Loucy (cell line): ENCODE measurements around the gene MCC.

ENCODE experiments used
- H2AFZ ChIP-seq: fragments of 200-600 bp; sonication (generic); 2 replicates; pipeline ENCODE4 v1.6.0; 2016; ENCODE audit warnings: antibody characterized with exemption, mild to moderate bottlenecking, low read length, moderate library complexity
- H3F3A ChIP-seq: fragments of 200-600 bp; 2 replicates; pipeline ENCODE4 v1.6.0; 2016; ENCODE audit warnings: antibody characterized with exemption, low read depth, mild to moderate bottlenecking
- H3K27me3 ChIP-seq: fragments of 200-600 bp; sonication (generic); 2 replicates; pipeline ENCODE4 v1.6.1; 2014; ENCODE audit warnings: low read length, mild to moderate bottlenecking; ENCODE audit not compliant: insufficient read depth, poor library complexity, severe bottlenecking
- H3K36me3 ChIP-seq: fragments of 200-600 bp; sonication (generic); 2 replicates; pipeline ENCODE4 v1.6.1; 2016; ENCODE audit warnings: low read length; ENCODE audit not compliant: insufficient read depth
- H3K4me1 ChIP-seq: fragments of 200-600 bp; sonication (generic); 2 replicates; pipeline ENCODE4 v1.5.1; 2014; ENCODE audit warnings: low read length, mild to moderate bottlenecking; ENCODE audit not compliant: insufficient read depth, poor library complexity, severe bottlenecking
- H3K4me2 ChIP-seq: fragments of 200-600 bp; sonication (generic); 2 replicates; pipeline ENCODE4 v1.6.0; 2014; ENCODE audit warnings: antibody characterized with exemption, low read length, low read depth, mild to moderate bottlenecking; ENCODE audit not compliant: poor library complexity, severe bottlenecking
- H3K4me3 ChIP-seq: fragments of 200-600 bp; sonication (generic); 2 replicates; pipeline ENCODE4 v1.5.1; 2014; ENCODE audit warnings: low read length, mild to moderate bottlenecking, mixed read lengths; ENCODE audit not compliant: poor library complexity, severe bottlenecking
- H3K79me2 ChIP-seq: fragments of 200-600 bp; sonication (generic); 2 replicates; pipeline ENCODE4 v1.6.1; 2014; ENCODE audit warnings: low read length; ENCODE audit not compliant: insufficient read depth
- H3K9ac ChIP-seq: fragments of 200-600 bp; sonication (generic); 2 replicates; pipeline ENCODE4 v1.6.0; 2014; ENCODE audit warnings: mild to moderate bottlenecking, low read depth, low read length, moderate library complexity; ENCODE audit not compliant: poor library complexity, severe bottlenecking
- H3K9me2 ChIP-seq: fragments of 200-600 bp; sonication (generic); replicated peaks from 2 replicates; pipeline ENCODE4 v1.6.1; 2016; ENCODE audit warnings: low read depth, low read length, mixed read lengths
- H3K9me3 ChIP-seq: fragments of 200-600 bp; sonication (generic); 2 replicates; pipeline ENCODE4 v1.6.1; 2014; ENCODE audit warnings: mild to moderate bottlenecking, antibody characterized with exemption, low read length, low read depth; ENCODE audit not compliant: insufficient read depth
- H4K20me1 ChIP-seq: fragments of 200-600 bp; sonication (generic); 2 replicates; pipeline ENCODE4 v1.6.0; 2014; ENCODE audit warnings: antibody characterized with exemption, low read length, mild to moderate bottlenecking; ENCODE audit not compliant: insufficient read depth, poor library complexity, severe bottlenecking
- CTCF ChIP-seq: fragments of 200-600 bp; sonication (generic); conservative IDR thresholded peaks from 2 replicates; pipeline ENCODE4 v1.5.1; 2014; ENCODE audit warnings: mild to moderate bottlenecking, antibody characterized with exemption, low read length
- EZH2phosphoT487 ChIP-seq: fragments of 200-600 bp; IDR thresholded peaks from 2 replicates; pipeline ENCODE4 v1.6.1; 2018; ENCODE audit warnings: antibody characterized with exemption, mild to moderate bottlenecking, moderate library complexity, borderline replicate concordance

MCC gene

GRCh38 chr5:113123618-113124017, 364.6 kb downstream of the MCC start:
- Histone ChIP-seq H3K36me3 (no peaks in the 10 kb centered on the region), H3K79me2 (no peaks in the 10 kb centered on the region), H3K4me3 (no peak overlapping the region), H3K9ac (no peak overlapping the region), H3K9me2 (no peaks in the 10 kb centered on the region), H3K4me1 (no peaks in the 10 kb centered on the region), H4K20me1 (no peaks in the 10 kb centered on the region), H2AFZ (no peak overlapping the region), H3K4me2 (no peak overlapping the region), H3K9me3 (no peaks in the 10 kb centered on the region), H3F3A (no peaks in the 10 kb centered on the region), H3K27me3 (no peaks in the 10 kb centered on the region)
- TF ChIP-seq CTCF (peak; percentile 49), EZH2phosphoT487 (no peak)

- no peaks in the 10 kb centered on the region; the same call in 1 of the 2 replicates for H3K36me3 ChIP-seq
- no peaks in the 10 kb centered on the region for H3K27me3 ChIP-seq
- H2AFZ ChIP-seq, result no peak overlapping the region
- no peaks in the 10 kb centered on the region for H3K9me2 ChIP-seq
- no peak overlapping the region for H3K4me2 ChIP-seq
- no peaks in the 10 kb centered on the region for H3K79me2 ChIP-seq
- H3F3A ChIP-seq, result no peaks in the 10 kb centered on the region
- H3K9me3 ChIP-seq, result no peaks in the 10 kb centered on the region
- no peaks in the 10 kb centered on the region for H3K4me1 ChIP-seq
- TF ChIP-seq CTCF (no peak), EZH2phosphoT487 (no peak)
- H3K4me3 ChIP-seq, result no peak overlapping the region
- no peak overlapping the region for H3K9ac ChIP-seq
- no peaks in the 10 kb centered on the region for H4K20me1 ChIP-seq
Measured at GRCh38 chr5:113122053-113122452, 366.2 kb downstream of the MCC start.

GRCh38 chr5:113119246-113119924, 368.9 kb downstream of the MCC start:
- H3K36me3 ChIP-seq, result no peaks in the 10 kb centered on the region; the same call in 1 of the 2 replicates
- H3K79me2 ChIP-seq, result no peaks in the 10 kb centered on the region
- H3F3A ChIP-seq, result no peaks in the 10 kb centered on the region
- no peaks in the 10 kb centered on the region for H3K27me3 ChIP-seq
- H3K9me2 ChIP-seq, result no peaks in the 10 kb centered on the region
- TF ChIP-seq CTCF, result no peak
- TF ChIP-seq EZH2phosphoT487, result no peak
- no peaks in the 10 kb centered on the region for H4K20me1 ChIP-seq
- H2AFZ ChIP-seq, result no peak overlapping the region
- no peaks in the 10 kb centered on the region for H3K4me1 ChIP-seq
- no peak overlapping the region for H3K4me3 ChIP-seq
- H3K4me2 ChIP-seq, result no peak overlapping the region
- no peaks in the 10 kb centered on the region for H3K9me3 ChIP-seq
- H3K9ac ChIP-seq, result no peak overlapping the region
